HEK293 (cell line): Measurements from ENCODE around the gene ADAMTSL5.

Experiments used
- EGR2 ChIP-seq: fragments of 450-650 bp; formaldehyde crosslinking; IDR thresholded peaks from 2 replicates; pipeline ENCODE4 v1.5.1; 2016; ENCODE audit warnings: low read depth, missing biosample characterization, missing genetic modification characterization
- GLI4 ChIP-seq: fragments of 450-650 bp; formaldehyde crosslinking; IDR thresholded peaks from 2 replicates; pipeline ENCODE4 v1.5.1; 2016; ENCODE audit warnings: missing biosample characterization, missing genetic modification characterization
- KLF10 ChIP-seq: fragments of 450-650 bp; IDR thresholded peaks from 2 replicates; pipeline ENCODE4 v1.5.1; 2018; ENCODE audit warnings: missing biosample characterization, mild to moderate bottlenecking, missing genetic modification characterization
- KLF16 ChIP-seq: fragments of 450-650 bp; formaldehyde crosslinking; IDR thresholded peaks from 2 replicates; pipeline ENCODE4 v1.5.1; 2017; ENCODE audit warnings: missing biosample characterization, missing genetic modification characterization
- KLF7 ChIP-seq: fragments of 450-650 bp; formaldehyde crosslinking; IDR thresholded peaks from 2 replicates; pipeline ENCODE4 v1.5.1; 2016; ENCODE audit warnings: missing biosample characterization, missing genetic modification characterization, borderline replicate concordance
- OVOL3 ChIP-seq: fragments of 450-650 bp; formaldehyde crosslinking; IDR thresholded peaks from 2 replicates; pipeline ENCODE4 v1.5.1; 2016; ENCODE audit warnings: missing biosample characterization, missing genetic modification characterization
- PRDM1 ChIP-seq: fragments of 450-650 bp; formaldehyde crosslinking; IDR thresholded peaks from 2 replicates; pipeline ENCODE4; 2016; ENCODE audit warnings: missing biosample characterization, missing genetic modification characterization
- SCRT2 ChIP-seq: fragments of 450-650 bp; formaldehyde crosslinking; IDR thresholded peaks from 2 replicates; pipeline ENCODE4 v1.5.1; 2016; ENCODE audit warnings: missing biosample characterization, missing genetic modification characterization
- SETDB1 ChIP-seq: IDR thresholded peaks from one replicate; pipeline ENCODE4 v1.6.1; 2017; ENCODE audit warnings: mild to moderate bottlenecking, low read length, moderate library complexity, mixed read lengths; ENCODE audit not compliant: insufficient read length
- TCF7L2 ChIP-seq: IDR thresholded peaks from 2 replicates; pipeline ENCODE4 v1.6.1; 2011; ENCODE audit warnings: low read depth, mild to moderate bottlenecking, inconsistent platforms, low read length, moderate library complexity, borderline replicate concordance
- ZBTB20 ChIP-seq: fragments of 450-650 bp; formaldehyde crosslinking; IDR thresholded peaks from 2 replicates; pipeline ENCODE4 v1.5.1; 2016; ENCODE audit warnings: missing biosample characterization, missing genetic modification characterization
- ZFP69B ChIP-seq: fragments of 450-650 bp; formaldehyde crosslinking; IDR thresholded peaks from 2 replicates; pipeline ENCODE4 v1.5.1; 2016; ENCODE audit warnings: missing biosample characterization, missing genetic modification characterization
- ZNF146 ChIP-seq: fragments of 450-650 bp; formaldehyde crosslinking; IDR thresholded peaks from 2 replicates; pipeline ENCODE4 v1.5.1; 2016; ENCODE audit warnings: missing biosample characterization, missing genetic modification characterization
- ZNF157 ChIP-seq: fragments of 450-650 bp; formaldehyde crosslinking; IDR thresholded peaks from 2 replicates; pipeline ENCODE4 v1.5.1; 2016; ENCODE audit warnings: missing biosample characterization, missing genetic modification characterization
- ZNF16 ChIP-seq: fragments of 450-650 bp; formaldehyde crosslinking; IDR thresholded peaks from 2 replicates; pipeline ENCODE4 v1.5.1; 2016; ENCODE audit warnings: low read depth, missing biosample characterization, missing genetic modification characterization
- ZNF169 ChIP-seq: fragments of 450-650 bp; formaldehyde crosslinking; IDR thresholded peaks from 2 replicates; pipeline ENCODE4 v1.5.1; 2016; ENCODE audit warnings: missing biosample characterization, missing genetic modification characterization
- ZNF184 ChIP-seq: fragments of 450-650 bp; IDR thresholded peaks from 2 replicates; pipeline ENCODE4 v1.5.1; 2018; ENCODE audit warnings: missing biosample characterization, mild to moderate bottlenecking, missing genetic modification characterization
- ZNF211 ChIP-seq: fragments of 450-650 bp; formaldehyde crosslinking; IDR thresholded peaks from 2 replicates; pipeline ENCODE4 v1.5.1; 2016; ENCODE audit warnings: low read depth, missing biosample characterization, missing genetic modification characterization
- ZNF394 ChIP-seq: fragments of 450-650 bp; formaldehyde crosslinking; IDR thresholded peaks from 2 replicates; pipeline ENCODE4 v1.5.1; 2016; ENCODE audit warnings: missing biosample characterization, missing genetic modification characterization, mild to moderate bottlenecking, moderate library complexity, borderline replicate concordance
- ZNF423 ChIP-seq: fragments of 450-650 bp; formaldehyde crosslinking; IDR thresholded peaks from 2 replicates; pipeline ENCODE4 v1.5.1; 2016; ENCODE audit warnings: missing biosample characterization, missing genetic modification characterization
- ZNF473 ChIP-seq: fragments of 450-650 bp; formaldehyde crosslinking; IDR thresholded peaks from 2 replicates; pipeline ENCODE4 v1.5.1; 2017; ENCODE audit warnings: missing biosample characterization, missing genetic modification characterization
- ZNF510 ChIP-seq: fragments of 450-650 bp; formaldehyde crosslinking; IDR thresholded peaks from 2 replicates; pipeline ENCODE4 v1.5.1; 2018; ENCODE audit warnings: mild to moderate bottlenecking, missing genetic modification characterization, missing biosample characterization; ENCODE audit not compliant: insufficient replicate concordance
- ZNF514 ChIP-seq: fragments of 450-650 bp; formaldehyde crosslinking; IDR thresholded peaks from 2 replicates; pipeline ENCODE4 v1.5.1; 2016; ENCODE audit warnings: missing biosample characterization, missing genetic modification characterization
- ZNF548 ChIP-seq: fragments of 450-650 bp; formaldehyde crosslinking; IDR thresholded peaks from 2 replicates; pipeline ENCODE4 v1.5.1; 2016; ENCODE audit warnings: missing biosample characterization, missing genetic modification characterization
- ZNF600 ChIP-seq: fragments of 450-650 bp; formaldehyde crosslinking; IDR thresholded peaks from 2 replicates; pipeline ENCODE4 v1.5.1; 2016; ENCODE audit warnings: missing biosample characterization, missing genetic modification characterization
- ZNF621 ChIP-seq: fragments of 450-650 bp; formaldehyde crosslinking; IDR thresholded peaks from 2 replicates; pipeline ENCODE4 v1.5.1; 2017; ENCODE audit warnings: missing biosample characterization, missing genetic modification characterization
- ZNF626 ChIP-seq: fragments of 450-650 bp; sonication (Bioruptor Pico); formaldehyde crosslinking; IDR thresholded peaks from 2 replicates; pipeline ENCODE4 v1.5.1; 2018; ENCODE audit warnings: missing biosample characterization, missing genetic modification characterization, inconsistent platforms
- ZNF658 ChIP-seq: fragments of 450-650 bp; formaldehyde crosslinking; IDR thresholded peaks from 2 replicates; pipeline ENCODE4; 2016; ENCODE audit warnings: missing biosample characterization, missing genetic modification characterization
- ZNF660 ChIP-seq: fragments of 450-650 bp; IDR thresholded peaks from 2 replicates; pipeline ENCODE4 v1.5.1; 2018; ENCODE audit warnings: missing biosample characterization, mild to moderate bottlenecking, missing genetic modification characterization
- ZNF664 ChIP-seq: fragments of 450-650 bp; formaldehyde crosslinking; IDR thresholded peaks from 2 replicates; pipeline ENCODE4 v1.5.1; 2016; ENCODE audit warnings: missing biosample characterization, missing genetic modification characterization
- ZNF777 ChIP-seq: fragments of 450-650 bp; formaldehyde crosslinking; IDR thresholded peaks from 2 replicates; pipeline ENCODE4 v1.5.1; 2017; ENCODE audit warnings: missing biosample characterization, missing genetic modification characterization, borderline replicate concordance
- ZNF837 ChIP-seq: fragments of 450-650 bp; formaldehyde crosslinking; IDR thresholded peaks from 2 replicates; pipeline ENCODE4 v1.5.1; 2016; ENCODE audit warnings: missing biosample characterization, missing genetic modification characterization
- ZSCAN16 ChIP-seq: fragments of 450-650 bp; formaldehyde crosslinking; IDR thresholded peaks from 2 replicates; pipeline ENCODE4 v1.5.1; 2016; ENCODE audit warnings: missing biosample characterization, missing genetic modification characterization
- ZSCAN18 ChIP-seq: fragments of 450-650 bp; formaldehyde crosslinking; IDR thresholded peaks from 2 replicates; pipeline ENCODE4 v1.5.1; 2016; ENCODE audit warnings: missing biosample characterization, missing genetic modification characterization
- ZSCAN5A ChIP-seq: fragments of 450-650 bp; formaldehyde crosslinking; IDR thresholded peaks from 2 replicates; pipeline ENCODE4 v1.5.1; 2016; ENCODE audit warnings: missing biosample characterization, missing genetic modification characterization
- TF ChIP-seq, protein P1 (sequence below): fragments of 450-650 bp; formaldehyde crosslinking; IDR thresholded peaks from 2 replicates; pipeline ENCODE4 v1.5.1; 2017; ENCODE audit warnings: missing biosample characterization, missing genetic modification characterization
- TF ChIP-seq, protein P2 (sequence below): fragments of 450-650 bp; formaldehyde crosslinking; IDR thresholded peaks from 2 replicates; pipeline ENCODE4 v1.5.1; 2017; ENCODE audit warnings: missing biosample characterization, mild to moderate bottlenecking, missing genetic modification characterization, moderate library complexity

ADAMTSL5 gene

DNA sequence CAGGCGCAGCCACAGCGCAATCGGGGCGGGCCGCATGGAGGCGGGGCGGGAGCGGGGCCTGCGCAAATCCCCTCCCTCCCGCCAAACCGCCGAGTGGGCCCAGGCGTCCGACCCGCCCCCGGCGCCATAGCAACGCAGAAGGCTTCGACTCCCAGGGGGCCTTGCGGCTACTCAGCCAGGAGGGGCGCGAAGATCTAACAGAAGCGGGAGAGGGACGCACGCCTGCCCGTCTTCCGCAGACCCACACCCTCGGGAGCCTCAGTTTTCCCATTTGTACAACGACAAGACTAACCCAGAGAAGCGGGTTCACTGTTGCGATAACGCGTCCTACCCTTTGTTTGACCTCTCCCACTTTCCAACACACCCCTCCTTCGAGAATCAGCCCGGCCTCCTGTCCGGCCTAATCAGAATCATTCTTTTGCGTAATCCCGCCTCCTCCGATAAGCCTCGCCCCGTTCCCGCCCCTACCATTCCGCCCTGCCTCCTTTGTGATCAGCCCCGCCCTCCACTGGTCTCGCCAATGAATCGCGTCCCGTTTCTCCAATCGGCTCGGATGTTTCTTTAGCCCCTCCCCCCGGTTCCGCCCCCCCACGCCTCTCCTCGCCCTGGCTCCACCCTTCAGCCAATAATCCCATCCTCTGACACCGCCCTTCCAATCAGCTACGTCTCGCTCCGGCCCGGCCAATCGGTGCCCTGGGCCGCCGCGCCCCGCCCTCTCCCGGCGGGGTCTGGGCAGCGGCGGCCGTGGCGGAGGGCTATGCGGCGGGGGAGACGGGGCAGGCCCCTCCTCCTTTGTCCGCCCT lies 22.3 kb downstream of the ADAMTSL5 start, which contains the start of gene PCSK4 (continued):
- no peak for TF ChIP-seq ZNF548 (tag by site-specific recombination)
- TF ChIP-seq ZSCAN16 (tag by site-specific recombination): no peak
- TF ChIP-seq TCF7L2: no peak
- TF ChIP-seq ZNF777 (tag by site-specific recombination): no peak
- no peak for TF ChIP-seq ZNF658 (tag by site-specific recombination)
- no peak for TF ChIP-seq ZNF184 (tag by site-specific recombination)
- no peak for TF ChIP-seq ZNF157
- no peak for TF ChIP-seq PRDM1 (tag by site-specific recombination)
- TF ChIP-seq GLI4 (tag by site-specific recombination): no peak
- no peak; the same call in 1 of the 2 replicates for TF ChIP-seq ZNF394 (tag by site-specific recombination)
- no peak for TF ChIP-seq ZNF664 (tag by site-specific recombination)
- TF ChIP-seq ZFP69B: peak; percentile 99
- TF ChIP-seq ZNF211: no peak
- TF ChIP-seq ZNF626: no peak
- TF ChIP-seq EGR2 (tag by site-specific recombination): peak; percentile 45
- TF ChIP-seq OVOL3 (tag by site-specific recombination): no peak
- TF ChIP-seq ZNF423 (tag by site-specific recombination): no peak
- TF ChIP-seq KLF7 (tag by site-specific recombination): no peak; the same call in 1 of the 2 replicates
- no peak for TF ChIP-seq ZNF514 (tag by site-specific recombination)
- TF ChIP-seq ZNF600 (tag by site-specific recombination): no peak; the same call in 1 of the 2 replicates
- TF ChIP-seq ZNF837 (tag by site-specific recombination): no peak
- TF ChIP-seq ZNF621: no peak
- TF ChIP-seq, protein P1, sequence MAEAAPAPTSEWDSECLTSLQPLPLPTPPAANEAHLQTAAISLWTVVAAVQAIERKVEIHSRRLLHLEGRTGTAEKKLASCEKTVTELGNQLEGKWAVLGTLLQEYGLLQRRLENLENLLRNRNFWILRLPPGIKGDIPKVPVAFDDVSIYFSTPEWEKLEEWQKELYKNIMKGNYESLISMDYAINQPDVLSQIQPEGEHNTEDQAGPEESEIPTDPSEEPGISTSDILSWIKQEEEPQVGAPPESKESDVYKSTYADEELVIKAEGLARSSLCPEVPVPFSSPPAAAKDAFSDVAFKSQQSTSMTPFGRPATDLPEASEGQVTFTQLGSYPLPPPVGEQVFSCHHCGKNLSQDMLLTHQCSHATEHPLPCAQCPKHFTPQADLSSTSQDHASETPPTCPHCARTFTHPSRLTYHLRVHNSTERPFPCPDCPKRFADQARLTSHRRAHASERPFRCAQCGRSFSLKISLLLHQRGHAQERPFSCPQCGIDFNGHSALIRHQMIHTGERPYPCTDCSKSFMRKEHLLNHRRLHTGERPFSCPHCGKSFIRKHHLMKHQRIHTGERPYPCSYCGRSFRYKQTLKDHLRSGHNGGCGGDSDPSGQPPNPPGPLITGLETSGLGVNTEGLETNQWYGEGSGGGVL: no peak
- TF ChIP-seq KLF16 (tag by site-specific recombination): peak; percentile 84
- no peak for TF ChIP-seq ZBTB20 (tag by site-specific recombination)
- TF ChIP-seq ZNF169 (tag by site-specific recombination): no peak
- no peak for TF ChIP-seq SCRT2 (tag by site-specific recombination)
- no peak; the same call in 1 of the 2 replicates for TF ChIP-seq ZSCAN5A (tag by site-specific recombination)
- TF ChIP-seq ZNF473 (tag by site-specific recombination): no peak
- TF ChIP-seq ZSCAN18 (tag by site-specific recombination): no peak
- TF ChIP-seq, protein P2, sequence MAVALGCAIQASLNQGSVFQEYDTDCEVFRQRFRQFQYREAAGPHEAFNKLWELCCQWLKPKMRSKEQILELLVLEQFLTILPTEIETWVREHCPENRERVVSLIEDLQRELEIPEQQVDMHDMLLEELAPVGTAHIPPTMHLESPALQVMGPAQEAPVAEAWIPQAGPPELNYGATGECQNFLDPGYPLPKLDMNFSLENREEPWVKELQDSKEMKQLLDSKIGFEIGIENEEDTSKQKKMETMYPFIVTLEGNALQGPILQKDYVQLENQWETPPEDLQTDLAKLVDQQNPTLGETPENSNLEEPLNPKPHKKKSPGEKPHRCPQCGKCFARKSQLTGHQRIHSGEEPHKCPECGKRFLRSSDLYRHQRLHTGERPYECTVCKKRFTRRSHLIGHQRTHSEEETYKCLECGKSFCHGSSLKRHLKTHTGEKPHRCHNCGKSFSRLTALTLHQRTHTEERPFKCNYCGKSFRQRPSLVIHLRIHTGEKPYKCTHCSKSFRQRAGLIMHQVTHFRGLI (tag by site-specific recombination): no peak
- no peak for TF ChIP-seq ZNF16 (tag by site-specific recombination)
- no peak for TF ChIP-seq ZNF660
- TF ChIP-seq SETDB1: no peak
- peak; percentile 97 for TF ChIP-seq KLF10 (tag by site-specific recombination)
- TF ChIP-seq ZNF146 (tag by site-specific recombination): no peak
- TF ChIP-seq ZNF510 (tag by site-specific recombination): no peak
